K562 treated with DMSO at 1 percent for 48 hours (cell line): ENCODE measurements around the gene SEPTIN12. TPM values are rescaled to one million over a fixed set of nuclear protein-coding genes. Genes with fewer than 3 reads are reported as not detected.

Experiments
- total RNA-seq: library from RNA; unstranded; fragments of 300-600 nt; gene quantifications from 2 replicates; pipeline ENCODE4 v1.2.3, GENCODE V29; 2022; ENCODE audit warnings: low replicate concordance; ENCODE audit errors: extremely low read depth

Gene SEPTIN12
- total RNA-seq, result not detected in 2 replicates

DNA sequence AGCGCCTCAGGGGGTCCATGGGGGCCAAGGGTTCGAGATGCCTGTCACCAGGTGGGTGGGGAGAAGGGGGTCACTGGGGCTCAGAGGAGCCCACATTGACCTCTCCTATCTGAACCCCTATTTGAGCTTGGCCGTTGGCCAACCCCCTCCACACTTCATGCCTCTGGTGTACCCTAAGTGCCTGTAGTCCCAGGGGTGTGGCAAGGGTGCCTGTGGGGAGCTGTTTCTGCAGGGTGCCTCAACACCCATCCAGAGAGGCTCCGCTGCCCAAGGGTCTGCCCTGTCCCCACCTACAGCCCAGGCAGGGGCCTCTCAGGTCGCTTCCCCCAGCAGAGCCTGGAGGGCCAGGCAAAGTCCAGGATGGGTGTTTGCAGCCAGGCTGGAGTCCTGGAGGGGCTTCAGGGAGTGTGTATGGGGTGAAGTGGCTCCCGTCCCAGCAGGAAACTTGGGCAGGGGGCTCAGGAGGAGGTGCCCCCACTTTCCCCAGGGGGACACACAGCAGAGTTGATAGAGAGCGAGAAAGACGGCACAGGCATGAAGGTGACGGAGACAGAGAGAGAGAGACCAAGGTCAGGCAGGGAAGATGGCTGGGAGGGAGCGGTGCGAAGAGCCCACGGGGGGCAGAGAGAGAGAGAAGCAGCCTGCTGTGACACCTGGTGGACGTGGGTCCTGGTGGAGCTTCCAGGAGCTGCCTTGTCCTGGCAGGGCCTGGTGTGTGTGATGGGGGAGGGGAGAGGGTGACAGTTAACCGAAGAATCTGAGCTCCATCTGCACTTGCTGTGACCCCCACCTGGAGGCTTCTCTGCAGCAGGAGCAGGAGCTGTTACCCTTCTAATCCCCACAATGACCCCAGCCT, at the start of gene SEPTIN12:
TSS of gene SEPTIN12 (minus strand) at position 719 of the 856 bp plus-strand sequence. CDS start at position 19, 700 bp downstream.

DNA sequence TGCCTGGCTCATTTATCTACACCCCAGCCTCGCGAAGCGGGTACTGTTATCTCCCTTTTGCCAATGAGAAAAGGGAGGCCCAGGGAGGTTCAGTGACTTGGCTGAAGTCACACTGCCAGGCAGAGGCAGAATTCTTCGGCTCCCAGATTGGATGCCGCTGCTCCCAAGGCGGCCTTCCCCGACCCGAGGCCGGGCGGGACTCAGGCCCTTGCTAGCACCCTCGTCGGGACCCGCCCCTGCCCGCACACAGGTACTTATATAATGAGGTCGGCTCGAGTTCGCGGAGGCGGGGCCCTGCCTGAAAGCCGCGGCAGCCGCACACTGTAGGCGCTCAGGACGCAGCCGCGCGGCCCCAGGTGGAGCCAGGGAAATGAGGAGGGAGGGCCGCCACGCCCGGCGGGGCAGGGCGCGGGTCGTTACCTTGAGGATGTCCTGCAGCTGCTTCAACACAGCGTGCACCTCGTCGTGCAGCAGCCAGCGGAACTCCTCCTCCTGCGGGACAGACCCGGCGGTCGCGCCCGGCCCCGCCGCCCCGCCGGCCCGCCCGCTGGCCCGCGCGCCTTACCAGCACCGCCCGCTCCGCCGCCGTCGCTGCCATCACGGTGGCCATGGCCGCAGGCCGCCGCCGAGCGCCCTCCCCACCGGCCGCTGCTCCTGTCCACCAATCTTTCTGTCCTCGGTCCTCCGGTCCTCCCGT, 14.0 kb upstream of the SEPTIN12 start, which contains the start of gene ROGDI:
TSS of gene ROGDI (minus strand) at position 672 of the 697 bp plus-strand sequence. CDS start at position 610, 62 bp downstream.

GRCh38 chr16:4795181-4795827, 7.2 kb upstream of the SEPTIN12 start, which contains the start of gene SMIM22:
Gene SMIM22 (plus strand): TSS chr16:4795369. CDS start chr16:4795735, 366 bp downstream.

DNA sequence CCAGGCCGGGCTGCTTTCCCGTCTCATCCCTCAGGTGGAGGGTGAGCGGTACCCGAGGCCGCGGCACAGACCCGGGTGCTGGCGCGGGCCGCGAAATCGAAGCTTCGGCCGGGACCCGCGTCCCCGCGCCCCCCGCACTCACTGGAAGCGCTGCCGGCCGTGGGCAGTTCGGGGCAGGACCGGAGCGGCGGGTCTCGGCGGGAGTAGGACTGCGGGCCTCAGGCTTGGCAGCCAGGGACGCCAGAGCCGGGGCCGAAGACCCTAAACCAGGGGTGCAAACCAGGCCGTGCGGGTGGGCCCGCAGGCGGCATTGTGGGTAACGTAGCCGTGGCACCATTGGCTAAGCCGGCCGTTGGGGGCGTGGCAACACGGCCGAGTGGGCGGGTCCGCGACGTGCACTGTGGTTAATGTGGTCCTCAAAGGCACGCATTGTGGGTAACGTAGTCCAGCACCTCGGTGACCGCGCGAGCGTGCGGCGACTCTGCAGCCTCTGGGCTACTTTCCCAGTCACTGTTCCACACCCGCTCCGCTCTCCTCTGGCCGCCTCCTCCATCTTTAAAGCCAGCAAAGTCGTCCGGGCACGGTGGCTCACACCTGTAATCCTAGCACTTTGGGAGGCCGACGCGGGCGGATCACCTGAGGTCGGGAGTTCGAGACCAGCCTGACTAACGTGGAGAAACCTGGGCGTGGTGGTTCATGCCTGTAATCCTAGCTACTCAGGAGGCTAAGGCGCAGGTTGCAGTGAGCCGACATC, 21.1 kb downstream of the SEPTIN12 start, which contains the start of gene ZNF500:
TSS of gene ZNF500 (minus strand) at position 288 of the 754 bp plus-strand sequence. CDS start 1,184 bp downstream, outside the sequence.

DNA sequence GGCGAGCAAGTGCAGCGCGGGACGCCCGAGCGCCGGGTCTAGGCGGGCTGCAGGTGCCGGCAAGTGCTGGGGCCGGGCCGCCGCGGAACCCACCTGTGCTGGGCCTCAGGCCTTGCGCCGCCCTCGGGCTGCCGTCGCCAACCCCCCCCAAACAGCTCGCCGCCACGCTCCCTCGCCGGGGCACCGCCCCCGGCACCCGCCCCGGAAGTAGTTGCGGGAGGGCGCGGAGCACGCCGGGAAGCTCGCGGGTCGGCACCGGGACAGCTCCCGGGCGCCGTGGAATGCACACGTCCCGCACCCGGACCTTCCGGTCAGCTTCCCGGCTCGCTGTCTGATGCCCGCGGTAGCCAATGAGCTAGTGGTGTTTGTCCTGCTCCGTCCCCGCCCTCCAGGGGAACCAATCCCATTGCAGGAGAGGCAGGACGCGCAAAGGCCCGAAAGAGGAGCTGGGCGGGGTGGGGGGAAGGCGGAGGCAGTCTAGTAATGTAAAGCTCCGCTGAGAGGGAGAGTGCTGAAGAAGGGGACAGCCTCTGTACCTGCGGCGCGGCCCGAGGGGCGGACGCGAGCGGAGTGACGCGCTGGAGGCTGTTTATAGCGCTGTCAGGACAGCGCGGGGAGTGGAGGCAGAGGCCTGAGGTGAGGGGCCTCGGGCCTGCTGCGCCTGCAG, 53.9 kb downstream of the SEPTIN12 start, which contains the start of the genes ANKS3 and DNAAF8:
TSS of gene ANKS3 (minus strand) at position 209 of the 667 bp plus-strand sequence. CDS start 4,122 bp downstream, outside the sequence.
TSS of gene DNAAF8 (plus strand) at position 475 of the 667 bp plus-strand sequence. CDS start 1,978 bp downstream, outside the sequence.

Other genes with a start within 250 kb of the SEPTIN12 start
- gene CDIP1, start 249.6 kb downstream of the SEPTIN12 start, total RNA-seq, result not detected in 2 replicates
- not detected in 2 replicates for gene C16orf96, start 232.0 kb downstream of the SEPTIN12 start, total RNA-seq
- gene UBALD1, start 173.5 kb downstream of the SEPTIN12 start, total RNA-seq, result not detected in 2 replicates
- gene MGRN1, start 163.5 kb downstream of the SEPTIN12 start, total RNA-seq, result not detected in 2 replicates
- not detected in 2 replicates for gene NUDT16L1, start 94.8 kb downstream of the SEPTIN12 start, total RNA-seq
- not detected in 2 replicates for gene ANKS3, start 54.1 kb downstream of the SEPTIN12 start, total RNA-seq
- gene DNAAF8, start 53.8 kb downstream of the SEPTIN12 start, total RNA-seq, result not detected in 2 replicates
- gene ZNF500, start 21.2 kb downstream of the SEPTIN12 start, total RNA-seq, result not detected in 2 replicates
- gene SMIM22, start 7.0 kb upstream of the SEPTIN12 start, total RNA-seq, result not detected in 2 replicates
- not detected in 2 replicates for gene ROGDI, start 14.3 kb upstream of the SEPTIN12 start, total RNA-seq
- gene GLYR1, start 58.9 kb upstream of the SEPTIN12 start, total RNA-seq, result not detected in 2 replicates
- not detected in 2 replicates for gene UBN1, start 59.1 kb upstream of the SEPTIN12 start, total RNA-seq
- not detected in 2 replicates for gene PPL, start 148.8 kb upstream of the SEPTIN12 start, total RNA-seq
- not detected in 2 replicates for gene SEC14L5, start 170.0 kb upstream of the SEPTIN12 start, total RNA-seq
- not detected in 2 replicates for gene NAGPA, start 245.6 kb upstream of the SEPTIN12 start, total RNA-seq